Astrocyte (in vitro differentiated cells and primary cell): ENCODE data around the gene FSTL4.

ENCODE experiments used
- EZH2 ChIP-seq: IDR thresholded peaks from 2 replicates; pipeline ENCODE4 v1.6.1; 2012; ENCODE audit warnings: mild to moderate bottlenecking, low read length, inconsistent platforms; ENCODE audit not compliant: insufficient read depth
- TF ChIP-seq, protein P1 (sequence below): IDR thresholded peaks from 2 replicates; pipeline ENCODE4 v1.5.1; 2011; ENCODE audit warnings: low read depth, mild to moderate bottlenecking, inconsistent platforms, low read length, moderate library complexity; ENCODE audit not compliant: insufficient read depth

DNA sequence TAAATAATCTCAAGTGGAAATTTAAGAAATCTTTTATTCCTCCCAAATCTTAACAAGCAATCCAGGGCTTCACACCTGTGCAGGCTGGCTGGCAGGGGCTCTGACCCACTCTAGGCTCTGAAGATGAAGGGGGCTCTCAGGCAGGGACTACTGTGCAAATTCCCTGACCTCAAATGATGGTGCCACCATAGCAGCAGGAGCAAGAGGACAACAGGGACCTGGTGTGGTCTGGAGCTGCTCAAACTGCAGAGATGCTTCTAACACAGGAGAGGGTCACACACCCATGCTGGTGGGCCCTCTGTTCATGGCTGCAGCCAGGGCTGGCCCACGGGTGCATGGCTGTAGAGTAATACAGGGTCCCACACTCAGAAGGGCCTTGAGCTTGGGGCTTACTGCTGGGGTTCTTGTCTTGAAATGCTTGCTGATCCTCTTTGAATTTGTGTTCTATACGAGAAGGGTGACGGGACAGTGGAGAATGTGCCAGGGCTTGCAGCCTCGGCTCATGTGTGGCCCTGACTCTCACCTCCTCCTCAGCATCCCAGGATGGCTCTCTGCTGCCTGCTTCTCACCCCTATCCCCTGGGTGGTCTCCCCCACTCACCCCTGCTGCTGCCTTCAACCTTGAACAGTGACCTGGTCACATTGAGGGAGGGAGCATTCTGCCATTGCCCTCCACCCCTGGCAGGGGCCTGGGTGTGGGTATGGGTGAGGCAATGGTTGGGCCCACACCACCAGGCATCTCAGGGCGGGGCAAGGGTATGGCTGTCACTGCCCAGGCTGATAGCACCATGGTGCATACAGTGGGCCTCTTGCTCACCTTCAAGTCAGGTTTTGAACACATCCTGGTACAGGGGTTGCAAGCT, 191.7 kb downstream of the FSTL4 start:
- TF ChIP-seq, protein P1, sequence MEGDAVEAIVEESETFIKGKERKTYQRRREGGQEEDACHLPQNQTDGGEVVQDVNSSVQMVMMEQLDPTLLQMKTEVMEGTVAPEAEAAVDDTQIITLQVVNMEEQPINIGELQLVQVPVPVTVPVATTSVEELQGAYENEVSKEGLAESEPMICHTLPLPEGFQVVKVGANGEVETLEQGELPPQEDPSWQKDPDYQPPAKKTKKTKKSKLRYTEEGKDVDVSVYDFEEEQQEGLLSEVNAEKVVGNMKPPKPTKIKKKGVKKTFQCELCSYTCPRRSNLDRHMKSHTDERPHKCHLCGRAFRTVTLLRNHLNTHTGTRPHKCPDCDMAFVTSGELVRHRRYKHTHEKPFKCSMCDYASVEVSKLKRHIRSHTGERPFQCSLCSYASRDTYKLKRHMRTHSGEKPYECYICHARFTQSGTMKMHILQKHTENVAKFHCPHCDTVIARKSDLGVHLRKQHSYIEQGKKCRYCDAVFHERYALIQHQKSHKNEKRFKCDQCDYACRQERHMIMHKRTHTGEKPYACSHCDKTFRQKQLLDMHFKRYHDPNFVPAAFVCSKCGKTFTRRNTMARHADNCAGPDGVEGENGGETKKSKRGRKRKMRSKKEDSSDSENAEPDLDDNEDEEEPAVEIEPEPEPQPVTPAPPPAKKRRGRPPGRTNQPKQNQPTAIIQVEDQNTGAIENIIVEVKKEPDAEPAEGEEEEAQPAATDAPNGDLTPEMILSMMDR = no peak
- TF ChIP-seq EZH2 = no peak
